Dermis blood vessel endothelial cell (primary cell): ENCODE results near the gene ZBTB18. TPM values are rescaled to one million over a fixed set of nuclear protein-coding genes. Genes with fewer than 3 reads are reported as not detected.
"Not testable (repeated sequence)": the region's sequence is repeated elsewhere in the genome, so short reads cannot be mapped to it uniquely, and the experiment has no call there.

ENCODE experiments used
- DNase-seq: peaks from one replicate; pipeline ENCODE4 v3.0.0; 2010
- total RNA-seq: library from RNA; depleted of rRNA; stranded (reverse); fragments of >200 nt; gene quantifications from 2 replicates; pipeline ENCODE4 v1.2.3, GENCODE V29; 2014

ZBTB18 gene
- total RNA-seq = 25.4 and 41.0 TPM in 2 replicates

GRCh38 chr1:244050835-244051444 lies at the start of gene ZBTB18:
Gene ZBTB18 (plus strand): TSS chr1:244051283. CDS start chr1:244051432, 149 bp downstream.
- DNase-seq = peak; percentile 73

GRCh38 chr1:244002721-244003120 lies 48.4 kb upstream of the ZBTB18 start:
- peak; percentile 3 for DNase-seq

DNA sequence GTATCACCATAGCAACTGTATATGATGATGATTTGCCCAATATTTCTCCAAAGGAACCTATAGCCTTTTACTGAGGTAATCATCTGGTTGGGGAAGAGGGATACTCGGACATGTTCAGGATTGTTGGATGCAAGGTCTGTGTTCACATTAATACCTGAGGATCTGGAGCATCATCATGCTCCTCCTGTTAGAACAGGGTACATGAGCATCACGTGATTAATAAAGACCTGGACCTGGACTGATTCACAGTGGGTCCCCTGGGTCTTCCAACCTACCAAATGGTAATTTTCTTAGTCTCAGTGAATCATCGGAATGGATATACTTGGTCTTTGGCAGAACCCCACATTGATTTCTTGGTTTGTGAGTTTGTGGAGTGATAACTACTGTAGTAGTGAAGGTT lies 45.6 kb upstream of the ZBTB18 start:
- DNase-seq = no peak

GRCh38 chr1:244006381-244006901 lies 44.6 kb upstream of the ZBTB18 start:
- no peak for DNase-seq

- no peak for DNase-seq
These were observed 44.1 kb upstream of the ZBTB18 start for GRCh38 chr1:244006961-244007360.

DNA sequence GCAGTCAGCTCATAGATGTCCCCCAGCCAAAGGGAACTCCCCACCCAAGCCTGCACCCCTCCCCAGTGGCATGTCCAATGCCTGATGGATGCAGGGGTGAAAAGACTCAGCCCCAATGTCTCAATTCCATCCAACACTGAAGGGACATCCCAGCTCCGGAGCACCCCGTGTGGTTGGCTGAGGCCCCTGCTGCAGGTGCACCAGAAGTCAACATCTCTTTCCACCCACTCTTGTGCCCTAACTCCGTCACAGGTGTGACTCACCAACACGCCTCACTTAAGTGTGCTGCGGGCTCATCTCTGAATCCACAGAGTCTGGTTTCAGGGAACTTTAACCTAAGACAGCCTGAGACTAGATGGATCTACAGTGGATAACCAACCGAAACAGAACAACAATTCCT lies 40.9 kb upstream of the ZBTB18 start:
- peak; percentile 60 for DNase-seq

- peak; percentile 5 for DNase-seq
These were observed 40.4 kb upstream of the ZBTB18 start for GRCh38 chr1:244010703-244011123.

- peak; percentile 67 for DNase-seq
These were observed 39.8 kb upstream of the ZBTB18 start for GRCh38 chr1:244011271-244011670.

GRCh38 chr1:244011786-244012185 lies 39.3 kb upstream of the ZBTB18 start:
- DNase-seq = peak; percentile 52

DNA sequence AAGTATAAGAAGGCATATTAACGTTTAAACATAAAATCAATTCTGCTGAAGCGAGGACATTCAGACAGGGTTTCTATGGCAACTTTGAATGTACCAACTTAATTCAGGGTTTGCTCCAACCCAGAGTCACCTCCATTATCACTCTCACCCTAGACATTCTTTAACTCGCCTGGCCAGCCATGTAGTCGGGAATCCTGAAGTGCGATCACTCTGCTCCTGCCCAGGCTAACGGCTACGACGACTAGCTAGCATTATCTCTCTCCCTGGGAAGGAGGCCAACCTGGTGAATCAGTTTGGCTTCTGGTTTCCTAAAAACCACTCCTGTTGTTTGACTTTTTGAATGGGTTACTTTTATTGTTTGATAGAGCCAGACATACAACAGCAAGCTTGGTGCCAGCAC lies 38.9 kb upstream of the ZBTB18 start:
- DNase-seq = peak; percentile 68

DNA sequence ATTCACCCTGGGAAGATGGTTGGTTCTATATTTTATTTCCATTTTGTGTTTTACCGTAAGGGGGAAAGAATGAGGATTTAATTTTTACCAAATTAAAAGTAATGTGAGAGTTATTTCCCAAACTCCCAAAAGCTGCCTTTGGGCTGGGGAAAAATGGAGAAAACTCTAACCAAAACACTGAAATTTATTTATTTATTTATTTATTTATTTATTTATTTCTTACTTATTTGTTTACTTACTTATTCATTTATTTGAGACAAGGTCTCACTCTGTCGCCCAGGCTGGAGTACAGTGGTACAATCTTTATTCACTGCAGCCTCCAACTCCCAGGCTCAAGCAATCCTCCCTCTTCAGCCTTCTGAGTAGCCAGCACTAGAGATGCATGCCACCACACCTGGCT lies 38.0 kb upstream of the ZBTB18 start:
- no peak for DNase-seq

- not testable (repeated sequence) for DNase-seq
These were observed 36.2 kb upstream of the ZBTB18 start for GRCh38 chr1:244014862-244015261.

- DNase-seq = no peak
These were observed 31.0 kb upstream of the ZBTB18 start for GRCh38 chr1:244019982-244020485.

DNA sequence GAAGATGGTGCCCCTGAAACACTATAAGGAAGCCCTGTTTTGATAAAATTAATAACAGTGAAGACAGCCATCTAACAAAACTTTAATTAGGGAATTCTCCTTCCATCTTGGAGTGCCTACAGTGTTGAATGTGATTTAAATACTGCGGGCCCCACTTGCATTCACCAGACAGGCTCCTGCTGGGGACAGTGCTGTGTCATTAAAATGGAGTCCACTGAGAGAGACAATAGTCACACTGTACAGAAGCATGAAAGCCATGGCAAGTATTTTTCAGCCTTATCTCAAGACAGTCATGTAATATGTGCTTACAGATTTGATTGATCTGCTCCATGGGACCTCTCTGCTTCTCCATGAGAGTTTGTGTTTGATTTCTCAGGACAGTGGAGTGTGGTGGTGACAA lies 29.7 kb upstream of the ZBTB18 start:
- DNase-seq = no peak

- DNase-seq = no peak
These were observed 28.8 kb upstream of the ZBTB18 start for GRCh38 chr1:244022311-244022710.

DNA sequence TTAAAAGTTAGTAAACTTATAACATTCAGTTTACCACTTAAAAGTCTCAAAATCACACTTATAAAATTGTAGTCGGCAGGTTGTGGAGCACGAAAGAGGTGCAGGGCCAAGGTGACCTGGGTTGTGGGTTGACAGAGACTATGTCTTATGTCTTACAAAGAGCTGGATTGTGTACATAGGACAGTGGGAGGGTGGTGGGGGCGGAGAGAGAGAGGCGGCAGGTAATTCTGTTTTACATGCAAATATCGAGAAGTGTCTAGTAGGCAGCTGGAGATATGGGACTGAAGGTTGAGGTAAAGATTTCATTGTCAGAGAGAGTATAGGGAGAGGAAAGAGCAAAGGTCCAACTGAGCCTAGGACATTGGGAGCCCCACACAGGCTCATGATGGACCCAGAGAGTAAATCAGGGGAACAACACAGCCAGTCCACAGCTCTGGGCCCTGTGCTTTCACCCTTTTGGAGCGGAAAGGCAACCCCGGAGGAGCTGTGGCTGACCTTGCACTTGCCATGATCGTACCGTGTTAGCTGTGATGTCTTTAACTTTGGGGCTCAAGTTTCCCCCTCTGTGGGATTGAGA lies 28.1 kb upstream of the ZBTB18 start:
- no peak for DNase-seq

- DNase-seq = no peak
These were observed 23.5 kb upstream of the ZBTB18 start for GRCh38 chr1:244027491-244028145.

- DNase-seq = no peak
These were observed 22.4 kb upstream of the ZBTB18 start for GRCh38 chr1:244028701-244029100.

GRCh38 chr1:244029124-244029523 lies 22.0 kb upstream of the ZBTB18 start:
- DNase-seq = no peak

- no peak for DNase-seq
These were observed 20.5 kb upstream of the ZBTB18 start for GRCh38 chr1:244030481-244031040.

DNA sequence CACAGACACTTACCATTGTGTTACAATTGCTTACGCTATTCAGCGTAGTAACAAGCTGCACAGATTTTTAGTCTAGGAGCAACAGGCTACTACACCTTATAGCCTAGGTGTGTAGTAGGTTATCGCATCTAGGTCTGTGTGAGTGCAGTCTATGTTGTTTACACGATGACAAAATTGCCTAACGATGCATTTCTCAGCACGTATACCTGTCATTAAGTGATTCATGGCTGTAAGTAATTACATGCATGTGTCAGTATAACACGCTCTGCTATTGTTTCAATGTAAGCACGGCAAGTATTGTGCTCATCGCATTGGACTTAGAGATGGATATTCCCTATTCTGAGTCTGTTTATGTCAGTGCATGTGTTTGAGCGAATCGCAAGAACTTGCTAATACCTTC lies 15.7 kb upstream of the ZBTB18 start:
- no peak for DNase-seq

- no peak for DNase-seq
These were observed 13.8 kb upstream of the ZBTB18 start for GRCh38 chr1:244037252-244037651.

- DNase-seq = no peak
These were observed 9.5 kb upstream of the ZBTB18 start for GRCh38 chr1:244041466-244042120.
